Measurements from ENCODE around the gene IMMP2L.
"Not testable (repeated sequence)": the region's sequence is repeated elsewhere in the genome, so short reads cannot be mapped to it uniquely, and the experiment has no call there.

Gene IMMP2L

DNA sequence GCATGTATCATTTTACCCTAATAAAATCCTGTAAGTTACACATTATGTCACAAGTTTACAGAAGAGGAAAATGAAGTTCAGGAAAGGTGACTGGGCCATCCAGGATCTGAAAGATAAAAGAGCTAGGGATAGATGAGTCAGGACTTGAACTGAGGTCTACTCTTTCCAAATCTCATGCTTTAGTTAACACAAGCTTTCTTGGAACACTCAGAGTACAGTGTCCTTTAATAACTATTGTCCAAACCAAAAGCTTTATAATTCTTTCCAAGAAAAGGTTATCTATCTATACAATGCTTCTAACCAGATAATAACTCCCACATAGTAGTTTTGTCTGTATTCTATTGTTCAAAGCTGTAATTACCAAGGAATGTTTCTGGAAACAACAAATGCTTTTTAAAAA lies 306.7 kb downstream of the IMMP2L start:
- no peak for DNase-seq

GRCh38 chr7:111251365-111251764 lies 310.9 kb downstream of the IMMP2L start:
- not testable (repeated sequence) for DNase-seq

- DNase-seq, result not testable (repeated sequence)
These were observed 312.5 kb downstream of the IMMP2L start for GRCh38 chr7:111249807-111250206.

GRCh38 chr7:111242141-111242755 lies 320.0 kb downstream of the IMMP2L start:
- no peak for DNase-seq

DNA sequence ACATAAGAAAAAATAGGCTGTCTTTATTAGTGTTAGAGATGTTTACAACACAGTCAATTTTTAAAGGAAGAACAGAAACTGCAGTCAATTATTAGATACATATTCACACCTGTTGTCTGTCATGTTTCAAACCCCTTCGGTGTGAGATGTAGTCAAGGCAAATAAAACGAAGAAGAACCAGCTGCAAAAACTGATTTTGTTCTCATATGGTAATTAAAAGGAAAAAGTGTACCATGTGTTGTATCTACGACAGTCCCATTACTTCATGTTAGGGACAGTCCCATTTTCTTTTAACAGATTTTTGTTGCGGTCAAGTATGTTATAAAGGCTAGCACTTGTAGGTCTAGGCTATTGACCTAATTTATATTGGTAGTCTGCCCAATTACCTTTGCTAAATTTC lies 321.9 kb downstream of the IMMP2L start:
- DNase-seq, result no peak

DNA sequence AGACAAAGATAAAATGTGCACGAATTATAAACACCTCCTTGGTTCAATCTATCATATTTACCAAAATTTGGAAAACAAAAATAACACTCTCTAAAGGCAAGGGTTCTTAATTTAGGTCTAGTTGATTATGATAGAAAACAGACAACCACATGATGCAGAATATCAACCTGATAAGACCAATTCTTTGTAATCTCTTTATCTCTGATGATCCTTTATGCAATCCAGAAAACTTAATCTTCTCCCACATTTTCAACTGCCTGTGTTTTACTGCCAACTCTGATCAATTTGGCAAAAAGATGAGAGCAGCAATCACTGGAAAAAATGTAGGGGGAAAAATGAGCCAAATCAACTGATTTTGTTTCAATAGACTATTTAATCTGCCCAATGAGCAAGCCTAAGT lies 322.9 kb downstream of the IMMP2L start:
- DNase-seq, result no peak

GRCh38 chr7:111238886-111239285 lies 323.4 kb downstream of the IMMP2L start:
- DNase-seq, result no peak

DNA sequence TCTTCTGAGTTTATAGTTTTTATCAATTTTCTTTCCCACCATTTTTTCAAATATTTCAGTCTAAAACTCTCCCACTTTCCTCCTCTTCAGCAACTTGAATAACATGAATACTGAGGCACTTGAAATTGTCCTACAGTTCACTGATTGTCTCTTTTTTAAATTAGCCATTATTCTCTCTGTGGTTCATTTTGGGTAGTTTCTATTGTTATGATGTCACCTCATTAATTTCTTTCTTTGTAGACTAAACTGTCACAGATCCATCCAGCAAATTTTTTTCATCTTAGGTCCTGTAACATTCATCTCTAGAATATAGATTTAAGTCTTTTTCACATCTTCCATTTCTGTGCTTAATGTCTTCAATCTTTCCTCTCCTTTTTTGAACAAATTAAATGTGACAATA lies 326.6 kb downstream of the IMMP2L start:
- no peak for DNase-seq

GRCh38 chr7:111232249-111233084 lies 329.8 kb downstream of the IMMP2L start:
- no peak for DNase-seq

- no peak for DNase-seq
These were observed 332.4 kb downstream of the IMMP2L start for GRCh38 chr7:111229916-111230315.

- DNase-seq, result no peak
These were observed 333.0 kb downstream of the IMMP2L start for GRCh38 chr7:111229181-111229740.

GRCh38 chr7:111228437-111228836 lies 333.9 kb downstream of the IMMP2L start:
- no peak for DNase-seq

GRCh38 chr7:111226800-111227199 lies 335.5 kb downstream of the IMMP2L start:
- DNase-seq, result no peak

DNA sequence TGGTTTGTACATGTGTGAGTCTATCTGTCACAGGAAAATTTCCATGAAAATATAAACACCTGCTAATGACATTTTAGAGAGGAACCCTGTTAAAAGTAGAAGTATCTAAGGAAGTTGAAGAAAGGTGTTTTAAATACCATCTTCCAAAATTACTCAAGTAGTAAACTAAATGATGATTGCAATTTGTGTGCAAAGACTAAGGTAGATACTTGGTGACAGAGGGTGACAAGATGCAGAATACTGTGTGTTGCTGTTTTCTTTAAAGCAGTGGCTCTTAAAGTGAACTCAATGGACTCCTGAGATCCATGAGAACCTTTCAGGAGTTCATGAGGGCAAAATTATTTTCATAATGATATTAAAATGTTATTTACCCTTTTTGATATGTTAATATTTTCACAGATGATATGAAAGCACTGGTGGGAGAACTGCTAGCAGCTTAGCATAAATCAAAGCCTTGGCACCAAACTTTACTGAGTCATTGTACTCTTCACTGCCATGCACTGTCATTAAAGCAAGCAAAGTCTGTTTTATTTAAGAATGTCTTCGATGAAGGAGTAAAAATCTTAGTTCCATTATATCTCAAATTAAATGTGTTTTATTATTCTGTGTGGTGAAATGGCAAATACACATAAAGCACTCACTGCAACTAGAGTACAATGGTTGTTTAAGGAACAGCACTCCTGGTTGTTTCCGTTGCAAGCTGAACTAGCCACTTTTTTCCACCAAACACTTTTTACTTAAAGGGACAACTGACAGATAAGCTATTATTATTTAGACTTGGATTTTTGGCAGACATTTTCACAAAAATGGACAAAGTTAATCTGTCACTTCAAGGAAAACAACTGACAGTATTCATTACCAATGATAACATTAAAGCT lies 337.7 kb downstream of the IMMP2L start:
- no peak for DNase-seq

GRCh38 chr7:111223802-111224253 lies 338.5 kb downstream of the IMMP2L start:
- no peak for DNase-seq

DNA sequence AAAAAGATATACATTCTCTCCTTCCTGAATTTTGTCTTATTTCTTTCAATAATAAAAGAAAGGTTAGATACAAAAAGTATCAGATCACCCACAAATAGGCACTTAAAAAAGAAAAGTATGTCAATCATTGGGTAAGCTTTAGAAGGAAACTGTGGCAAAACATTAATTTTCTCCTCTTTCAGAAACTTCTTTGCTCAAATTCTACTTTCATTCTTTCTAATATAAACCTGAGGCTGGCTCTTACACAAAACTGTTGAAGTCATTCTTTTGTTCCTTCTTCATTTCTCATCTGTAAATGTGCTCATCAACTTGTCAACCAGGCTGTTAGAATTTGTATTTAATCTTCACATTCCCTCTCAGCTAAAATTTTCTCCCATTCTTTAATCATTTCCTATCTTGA lies 346.7 kb downstream of the IMMP2L start:
- no peak for DNase-seq

- DNase-seq, result no peak
These were observed 349.3 kb downstream of the IMMP2L start for GRCh38 chr7:111212857-111213523.

DNA sequence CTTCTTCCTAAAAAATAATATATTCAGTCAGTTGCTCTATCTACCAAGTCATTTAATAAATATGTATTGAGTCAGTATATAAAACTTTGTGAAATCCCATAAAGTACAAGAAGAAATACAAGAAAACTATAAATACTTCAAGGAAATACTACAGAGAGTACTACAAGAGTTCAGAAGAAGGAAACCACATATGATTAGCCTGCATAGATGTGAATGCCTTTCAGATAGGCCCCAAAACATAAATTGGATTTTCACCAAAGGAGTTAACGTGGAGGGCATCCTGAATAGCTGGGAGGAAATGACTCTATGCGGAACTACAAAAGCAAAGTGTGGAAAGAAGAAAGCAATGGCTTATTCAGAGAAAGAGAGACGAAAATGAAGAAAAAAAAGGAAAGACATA lies 351.3 kb downstream of the IMMP2L start:
- DNase-seq, result no peak

GRCh38 chr7:111210043-111210442 lies 352.2 kb downstream of the IMMP2L start:
- no peak for DNase-seq

GRCh38 chr7:111205251-111205650 lies 357.0 kb downstream of the IMMP2L start:
- no peak for DNase-seq

- no peak for DNase-seq
These were observed 360.0 kb downstream of the IMMP2L start for GRCh38 chr7:111202321-111202720.

GRCh38 chr7:111199643-111200042 lies 362.6 kb downstream of the IMMP2L start:
- DNase-seq, result no peak
